LHCN-M2 (cell line): ENCODE data around the gene CSNK1D. TPM values are rescaled to one million over a fixed set of nuclear protein-coding genes. Genes with fewer than 3 reads are reported as not detected.

Experiments
- DNase-seq: peaks from one replicate; pipeline ENCODE4 v3.0.0-alpha.2; 2012; ENCODE audit warnings: low read depth
- total RNA-seq: library from RNA; depleted of rRNA; stranded (reverse); fragments of >200 nt; gene quantifications from 2 replicates; pipeline ENCODE4 v1.2.3, GENCODE V29; 2014

CSNK1D gene
- total RNA-seq, 1 experiment from 2014 or later, result 51.3 TPM

DNA sequence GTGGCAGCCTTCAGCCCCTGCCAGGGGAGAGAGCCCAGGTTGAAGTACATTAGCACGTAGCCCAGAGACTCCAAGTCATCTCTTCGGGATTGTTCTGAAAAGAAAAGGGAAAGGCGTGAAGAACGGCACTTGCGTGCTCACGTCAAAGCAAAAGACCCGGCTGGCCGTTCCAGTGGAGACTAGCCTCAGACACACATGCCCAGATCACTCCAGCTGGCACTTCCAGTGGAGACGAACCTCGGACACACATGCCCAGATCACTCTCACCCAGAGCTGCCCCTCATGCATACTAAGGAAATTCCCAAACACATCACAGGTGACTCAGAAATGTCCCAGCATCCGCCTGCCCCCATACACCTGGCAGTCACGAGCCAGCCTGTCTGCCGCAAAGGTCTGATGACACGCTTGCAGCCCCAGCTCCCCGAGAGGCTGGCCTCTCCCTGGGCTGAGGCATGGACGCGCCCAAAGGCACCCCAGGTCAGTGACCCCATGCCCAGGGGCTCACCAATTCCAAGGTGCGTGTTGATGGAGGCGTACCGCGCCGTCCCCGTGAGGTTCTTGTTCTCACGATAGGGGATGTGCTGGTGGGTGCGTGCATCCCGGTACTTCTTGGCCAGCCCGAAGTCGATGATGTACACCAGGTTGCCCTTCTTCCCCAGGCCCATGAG, 20.9 kb downstream of the CSNK1D start:
- DNase-seq, result no peak

DNA sequence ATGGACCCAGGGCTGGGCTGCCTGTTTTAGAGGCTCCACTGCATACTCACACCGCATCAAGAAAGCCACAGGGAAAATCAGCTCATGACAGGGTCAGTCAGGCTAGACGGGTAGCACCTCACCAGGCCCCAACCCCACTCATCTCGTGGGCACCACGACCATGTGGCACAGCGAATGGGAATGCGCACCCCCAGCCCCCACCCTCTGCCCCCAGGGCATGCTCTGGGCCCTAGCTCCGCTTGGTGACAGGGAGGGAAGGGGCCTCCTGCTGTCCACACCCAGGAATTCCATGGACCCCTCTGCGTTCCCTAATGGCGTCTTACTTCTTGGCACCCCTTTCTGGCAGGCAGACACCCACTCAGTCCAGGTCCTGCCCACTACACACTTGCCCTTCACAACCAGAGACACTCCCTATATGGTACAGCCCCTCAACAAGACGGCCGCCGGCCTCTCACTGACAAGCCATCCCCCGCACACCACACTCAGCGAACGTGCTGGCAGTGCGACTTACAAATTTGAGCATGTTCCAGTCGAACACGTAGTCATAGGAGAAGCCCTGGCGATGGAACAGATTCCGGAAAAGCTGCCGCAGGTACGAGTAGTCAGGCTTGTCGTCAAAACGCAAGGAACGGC, 22.5 kb downstream of the CSNK1D start:
- no peak for DNase-seq

DNA sequence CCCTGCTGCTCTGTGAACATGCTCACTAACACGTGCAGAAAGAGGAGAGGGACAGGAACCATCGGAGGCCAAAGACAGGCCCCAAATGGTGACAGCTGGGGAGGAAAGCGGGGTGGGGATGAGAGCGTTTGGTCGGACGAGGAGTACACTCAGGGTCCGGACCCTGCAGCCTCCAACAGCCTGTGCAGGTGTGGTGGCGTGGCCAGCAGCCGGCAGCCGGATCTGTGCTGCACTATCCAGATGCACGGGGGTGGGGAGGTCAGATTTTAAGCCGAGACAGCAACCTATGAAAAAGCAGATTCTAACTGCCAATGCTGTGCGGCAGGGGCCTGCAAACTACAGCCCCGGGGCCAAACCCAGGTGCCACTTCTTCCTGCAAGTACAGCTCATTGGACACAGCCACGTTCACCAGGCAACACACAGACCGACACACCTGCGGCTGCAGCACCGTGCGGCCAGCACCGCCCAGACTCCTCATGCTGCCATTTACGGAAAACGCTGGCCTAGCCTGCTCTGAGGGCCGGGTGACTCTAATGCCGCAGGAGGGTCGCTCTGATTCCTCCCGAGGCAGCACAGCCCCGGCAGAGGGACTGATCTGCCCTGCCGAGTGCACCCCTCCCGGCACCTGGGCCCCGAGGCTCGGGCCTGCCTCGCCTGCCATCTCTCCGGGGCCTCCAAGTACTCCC, 23.5 kb downstream of the CSNK1D start:
- DNase-seq, result no peak

DNA sequence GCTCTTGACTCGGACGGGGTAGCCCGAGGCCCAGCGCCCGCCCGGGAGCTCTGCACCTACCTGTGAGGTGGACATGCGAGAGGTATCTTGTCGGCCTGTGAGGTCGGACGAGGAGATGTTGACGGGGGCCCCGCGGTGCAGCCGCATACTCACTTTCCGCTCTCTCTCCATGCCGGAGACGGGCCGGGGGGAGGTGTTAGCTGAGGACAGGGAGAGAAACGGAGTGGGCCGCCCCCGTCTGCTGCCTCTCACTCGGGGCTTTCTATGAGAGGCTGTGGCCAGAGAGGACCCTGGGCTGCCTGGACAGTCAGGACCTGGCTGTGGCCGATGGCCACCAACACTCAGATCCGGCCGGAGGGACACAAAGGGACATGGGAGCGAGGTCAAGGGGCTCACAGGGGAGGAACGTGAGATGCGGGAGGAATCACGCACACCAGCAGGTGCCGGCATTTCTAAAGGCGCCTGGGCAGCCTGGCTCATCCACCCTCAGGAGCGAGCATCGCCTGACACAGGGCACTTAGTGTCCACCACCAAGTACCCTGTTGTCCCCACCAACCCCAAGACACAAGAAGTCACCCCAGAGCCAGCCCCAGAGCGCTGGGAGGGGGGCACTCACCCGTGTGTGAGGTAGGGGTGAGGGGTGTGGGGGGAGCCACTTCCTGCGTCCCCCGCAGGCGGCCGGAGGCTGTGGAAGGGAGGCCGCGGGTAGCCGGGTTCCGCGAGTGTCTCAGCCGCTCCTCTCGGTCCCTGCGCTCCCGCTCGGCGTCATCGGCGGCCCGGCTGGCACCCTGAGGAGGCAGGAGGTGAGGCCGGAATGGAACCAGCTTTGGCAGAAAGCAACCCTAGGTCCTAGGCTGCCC, 24.5 kb downstream of the CSNK1D start:
- no peak for DNase-seq

DNA sequence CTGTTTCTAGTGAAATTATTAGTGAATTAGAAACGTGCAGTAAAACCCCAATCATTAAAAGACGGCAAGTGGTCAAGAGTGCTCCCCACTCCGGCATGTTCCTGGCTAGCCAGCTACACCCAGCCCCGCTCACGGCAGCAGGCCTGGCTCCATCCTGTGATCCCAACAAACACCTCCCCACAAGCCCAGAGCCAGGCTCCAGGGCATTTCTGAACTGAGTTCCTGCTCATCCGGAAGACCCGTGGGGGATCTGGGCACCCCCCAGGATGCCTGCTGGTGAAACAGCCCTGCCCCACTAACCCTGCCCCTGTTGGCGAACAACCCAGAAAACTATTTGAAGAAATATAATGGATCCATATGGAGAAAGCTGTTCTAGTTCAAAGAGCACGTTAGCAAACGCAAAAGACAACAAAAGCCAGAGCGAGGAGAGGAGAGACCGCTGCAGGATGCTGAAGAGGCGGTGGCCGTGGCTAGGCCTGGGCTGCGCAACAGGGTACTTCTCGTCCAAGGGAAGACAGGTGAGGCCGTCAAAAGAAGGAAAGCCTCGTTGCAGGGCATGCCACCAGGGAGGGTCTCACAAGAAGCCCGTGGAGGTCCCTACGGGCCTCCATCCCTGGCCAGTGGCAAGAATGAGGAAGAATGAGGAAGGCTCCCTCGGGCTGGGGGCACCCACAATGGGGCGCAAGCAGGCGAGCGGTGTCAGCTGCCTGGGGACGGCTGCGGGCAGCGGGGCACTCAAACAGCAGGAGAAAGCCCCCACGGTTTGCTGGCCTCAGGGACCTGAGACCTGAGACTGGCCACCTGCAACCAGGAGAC, 25.4 kb downstream of the CSNK1D start:
- DNase-seq, result no peak

DNA sequence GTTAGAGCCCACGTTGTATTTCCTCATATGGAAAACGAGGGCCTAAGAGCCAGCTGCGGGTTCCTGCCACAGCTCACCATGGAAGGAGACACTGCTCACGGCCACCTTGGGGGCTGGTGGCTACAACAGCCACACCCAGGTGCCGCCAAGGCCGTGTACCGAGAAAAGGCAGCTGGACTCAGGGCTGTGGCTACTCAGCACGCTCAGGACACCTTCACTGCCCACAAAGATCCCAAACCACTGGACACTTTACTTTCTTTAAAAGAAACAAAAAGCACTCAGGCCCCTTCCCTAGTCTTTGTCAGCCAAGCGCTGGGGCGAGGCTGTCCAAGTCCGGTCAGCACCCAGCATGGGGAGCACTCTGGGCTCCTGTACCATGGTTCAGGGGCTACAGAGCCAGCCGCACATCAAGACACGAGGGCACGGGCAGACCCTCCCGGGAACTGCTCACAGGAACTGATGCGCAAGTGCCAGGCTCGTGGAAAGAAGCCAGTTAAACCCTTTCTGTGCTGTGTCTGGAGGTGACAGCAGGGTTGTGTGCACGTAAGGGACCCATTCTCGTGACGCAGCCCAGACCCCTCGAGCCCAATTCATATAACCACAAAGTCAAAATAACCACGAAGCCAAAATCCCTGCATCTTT, 26.2 kb downstream of the CSNK1D start:
- no peak for DNase-seq

DNA sequence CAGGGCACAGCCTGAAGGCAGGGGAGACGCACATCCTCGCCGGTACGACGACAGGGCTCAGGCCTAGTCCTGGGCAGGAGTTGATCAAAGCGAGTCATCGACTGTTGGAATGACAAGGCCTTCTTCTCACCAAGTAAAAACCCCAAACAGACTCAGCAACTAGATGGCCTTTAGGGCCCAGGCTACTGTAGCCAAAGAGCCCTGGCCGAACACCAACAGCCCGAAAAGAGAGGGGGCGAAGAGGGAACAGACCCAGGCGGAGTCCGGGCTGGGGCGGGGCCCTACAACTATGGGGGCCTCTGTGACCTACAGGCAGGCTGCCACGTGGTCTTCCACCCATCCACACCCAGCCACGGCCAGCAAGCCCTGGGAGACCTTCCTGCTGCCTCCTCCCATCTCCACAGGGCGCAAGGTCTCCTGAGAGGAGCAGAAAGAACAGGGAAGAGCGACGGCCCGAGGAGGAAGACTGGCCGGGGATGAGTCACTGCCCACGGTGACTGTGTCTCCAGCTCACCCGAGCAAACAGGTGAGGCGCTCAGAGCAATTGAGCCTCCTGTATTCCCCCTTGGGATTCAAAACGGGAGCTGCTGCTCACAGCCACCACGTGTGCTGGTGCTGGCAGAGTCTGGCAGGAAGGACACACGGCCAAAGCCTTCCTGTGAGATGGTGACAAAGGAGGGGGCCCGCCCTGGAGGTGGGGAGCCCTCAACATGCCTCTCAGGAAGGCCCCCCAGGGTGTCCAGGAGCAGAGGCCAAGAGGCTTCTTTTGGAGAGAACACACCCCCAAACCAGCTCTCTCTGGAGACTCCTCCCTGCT, 26.9 kb downstream of the CSNK1D start:
- peak; percentile 87 for DNase-seq

DNA sequence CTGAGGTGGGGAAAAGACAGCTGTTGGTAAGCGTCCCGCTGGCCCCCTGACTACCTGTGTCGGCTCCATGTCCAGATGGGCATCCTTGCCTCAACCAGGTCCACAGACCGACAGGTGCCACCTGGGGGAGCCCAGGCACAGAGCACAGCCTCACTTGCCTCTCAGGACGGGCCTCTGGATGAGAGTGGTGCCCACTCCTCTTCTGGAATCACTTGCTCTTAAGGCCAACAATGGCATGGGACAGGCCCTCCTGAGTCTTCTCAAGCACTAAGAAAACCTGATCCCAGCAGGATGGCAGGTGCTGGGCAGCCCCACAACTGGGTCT, 27.5 kb downstream of the CSNK1D start:
- DNase-seq, result no peak

DNA sequence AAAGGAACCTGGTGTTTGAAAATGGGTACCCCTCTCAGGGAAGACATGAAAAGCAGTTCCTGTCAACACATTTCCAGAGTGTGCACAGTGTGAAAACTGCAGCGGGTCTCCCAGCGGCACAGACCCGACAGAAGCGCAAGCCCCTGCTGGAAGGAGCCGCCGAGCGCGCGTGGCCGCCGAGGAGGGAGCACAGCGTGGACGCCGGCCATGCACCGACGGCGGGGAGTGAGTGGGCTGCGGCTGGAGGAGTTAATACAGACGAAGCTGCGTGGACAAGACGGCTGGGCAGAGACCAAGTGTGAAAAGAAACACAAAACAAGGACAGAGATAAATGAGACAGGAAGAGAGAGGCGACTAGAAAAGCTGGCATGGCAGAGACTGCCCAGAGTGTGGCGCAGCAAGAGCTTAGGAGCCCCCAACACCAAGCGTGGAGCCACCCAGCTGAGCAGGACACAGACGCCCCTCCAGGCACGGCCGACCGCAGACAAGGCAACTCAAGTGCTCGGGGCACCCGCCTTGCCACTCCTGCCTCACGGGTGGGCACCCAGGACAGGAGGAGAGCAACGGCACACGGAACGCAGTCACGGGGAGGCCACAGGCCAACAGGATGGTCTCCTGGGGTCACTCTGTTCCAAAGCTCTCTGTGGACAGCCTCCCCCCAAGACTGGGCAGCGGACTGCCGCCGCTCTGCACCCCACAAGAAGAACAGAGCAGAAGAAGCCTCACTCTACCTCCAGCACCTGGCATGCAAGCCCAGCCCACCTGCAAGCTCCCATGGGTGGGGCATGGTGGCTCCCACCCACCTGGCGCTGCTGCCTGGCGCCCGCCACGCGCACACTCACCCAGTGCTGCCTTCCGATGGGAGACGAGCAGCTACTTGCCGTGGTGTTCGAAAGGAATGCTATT, 28.1 kb downstream of the CSNK1D start:
- DNase-seq, result no peak

DNA sequence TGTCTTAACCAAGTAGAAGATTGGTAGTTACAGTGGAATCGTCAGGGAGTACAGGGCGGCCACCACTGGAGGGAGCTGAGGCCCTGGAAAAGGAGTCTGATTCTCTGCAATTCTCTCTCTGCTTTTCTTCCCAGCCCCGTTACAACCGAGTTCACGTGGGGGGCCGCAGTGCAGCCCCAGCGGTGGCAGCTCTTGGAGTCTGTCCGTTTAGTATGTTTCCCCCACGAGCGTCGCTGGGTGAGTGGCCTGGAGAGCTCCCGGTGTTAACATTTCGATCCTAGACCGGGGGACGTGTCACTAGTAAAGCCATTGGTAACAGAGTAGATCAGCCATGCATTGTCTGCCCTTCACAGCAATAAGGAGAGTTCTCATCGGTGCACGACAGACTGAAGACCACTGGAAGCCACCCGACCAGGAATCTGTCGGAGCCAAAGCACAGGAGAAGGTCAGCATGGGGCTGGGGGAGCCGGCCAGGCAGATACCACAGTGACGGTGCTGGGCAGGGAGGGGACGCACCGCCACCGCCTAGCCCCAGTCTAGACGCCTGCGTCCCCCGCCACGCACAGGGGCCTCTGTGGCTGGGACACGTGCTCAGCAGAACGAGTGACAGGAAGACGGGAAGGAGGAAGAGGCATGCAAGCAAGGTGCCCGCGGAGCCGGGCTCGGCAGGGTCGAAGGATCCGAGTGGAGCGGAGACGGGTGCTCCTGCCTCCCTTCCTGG, 28.9 kb downstream of the CSNK1D start:
- DNase-seq, result no peak

DNA sequence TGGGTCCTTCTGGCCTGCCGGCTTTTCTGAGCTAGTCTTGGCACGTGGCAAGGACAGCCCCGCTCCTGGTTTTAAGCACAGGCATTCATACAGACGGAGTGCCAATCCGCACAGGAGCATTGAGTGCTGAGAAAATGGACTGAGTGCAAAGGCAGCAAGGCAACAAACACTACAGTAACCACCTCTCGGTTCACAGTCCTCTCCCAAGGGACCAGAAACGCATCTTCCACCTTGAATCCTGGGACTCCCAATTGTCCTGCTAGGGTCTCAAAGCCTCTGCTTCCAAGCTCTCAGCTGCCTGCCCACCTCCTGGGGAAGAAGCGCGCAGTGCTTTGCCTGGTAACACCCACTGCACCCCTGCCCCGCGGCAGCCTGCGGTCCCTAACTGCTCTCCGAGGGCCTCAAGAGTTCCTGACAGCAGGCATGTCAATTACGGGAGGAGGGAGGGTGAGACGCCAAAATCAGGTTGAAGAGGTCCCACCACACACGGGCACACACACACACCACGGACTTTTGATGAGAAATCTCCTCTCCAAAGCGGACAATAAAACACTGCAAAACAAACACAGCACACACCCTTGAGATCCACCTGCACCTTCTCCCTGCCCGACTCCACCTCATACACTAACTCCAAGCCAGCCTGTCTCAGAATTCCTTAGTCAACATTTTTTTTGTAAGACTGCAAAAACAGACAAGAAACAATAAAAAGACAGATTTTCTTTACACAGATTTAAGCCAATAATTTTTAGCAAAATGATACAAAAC, 29.7 kb downstream of the CSNK1D start:
- peak; percentile 45 for DNase-seq

DNA sequence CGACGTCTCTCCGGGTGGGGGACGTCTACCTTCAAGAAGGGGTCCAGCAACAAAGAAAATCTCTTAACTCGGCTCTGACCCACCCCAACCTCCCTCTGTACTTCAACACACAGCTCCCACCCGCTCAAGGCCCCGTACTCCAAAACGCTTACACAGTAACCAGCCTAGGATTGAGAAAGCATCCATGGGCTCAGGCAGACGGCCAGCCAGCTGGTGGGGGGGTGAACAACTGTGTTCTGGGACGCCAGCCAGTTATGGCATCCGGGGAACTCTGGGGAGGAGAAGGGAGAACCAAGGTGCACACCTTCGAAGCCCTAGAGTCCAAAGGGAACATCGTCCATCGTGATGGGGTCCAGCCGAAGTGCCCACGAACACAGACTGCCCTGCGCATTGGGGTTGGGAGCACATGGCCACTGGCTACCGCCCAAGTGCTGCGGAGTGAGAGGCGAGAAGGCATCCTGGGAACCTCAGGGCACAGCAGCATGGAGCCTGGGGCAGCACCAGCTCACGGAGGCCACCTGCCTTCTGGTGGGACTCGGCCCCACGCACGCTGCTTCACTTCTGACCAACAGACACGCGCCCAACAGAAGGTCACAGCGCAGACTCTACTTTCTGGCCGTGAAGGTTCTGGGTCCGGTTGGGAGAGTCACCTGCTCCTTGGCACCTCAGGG, 30.4 kb downstream of the CSNK1D start:
- peak; percentile 86 for DNase-seq

DNA sequence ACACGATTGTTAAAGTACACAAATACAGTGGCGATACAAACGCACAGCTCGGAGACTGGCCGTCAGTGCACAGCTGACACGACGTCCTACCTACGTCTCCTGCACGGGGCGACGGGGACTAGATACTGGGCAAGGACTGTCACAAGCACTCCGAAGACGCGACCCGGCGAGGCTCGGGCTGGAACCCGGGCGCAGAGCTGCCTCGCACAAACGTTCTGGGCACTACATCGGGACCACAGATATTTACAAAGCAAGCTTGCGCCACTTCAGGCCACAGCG, 30.9 kb downstream of the CSNK1D start:
- no peak for DNase-seq

DNA sequence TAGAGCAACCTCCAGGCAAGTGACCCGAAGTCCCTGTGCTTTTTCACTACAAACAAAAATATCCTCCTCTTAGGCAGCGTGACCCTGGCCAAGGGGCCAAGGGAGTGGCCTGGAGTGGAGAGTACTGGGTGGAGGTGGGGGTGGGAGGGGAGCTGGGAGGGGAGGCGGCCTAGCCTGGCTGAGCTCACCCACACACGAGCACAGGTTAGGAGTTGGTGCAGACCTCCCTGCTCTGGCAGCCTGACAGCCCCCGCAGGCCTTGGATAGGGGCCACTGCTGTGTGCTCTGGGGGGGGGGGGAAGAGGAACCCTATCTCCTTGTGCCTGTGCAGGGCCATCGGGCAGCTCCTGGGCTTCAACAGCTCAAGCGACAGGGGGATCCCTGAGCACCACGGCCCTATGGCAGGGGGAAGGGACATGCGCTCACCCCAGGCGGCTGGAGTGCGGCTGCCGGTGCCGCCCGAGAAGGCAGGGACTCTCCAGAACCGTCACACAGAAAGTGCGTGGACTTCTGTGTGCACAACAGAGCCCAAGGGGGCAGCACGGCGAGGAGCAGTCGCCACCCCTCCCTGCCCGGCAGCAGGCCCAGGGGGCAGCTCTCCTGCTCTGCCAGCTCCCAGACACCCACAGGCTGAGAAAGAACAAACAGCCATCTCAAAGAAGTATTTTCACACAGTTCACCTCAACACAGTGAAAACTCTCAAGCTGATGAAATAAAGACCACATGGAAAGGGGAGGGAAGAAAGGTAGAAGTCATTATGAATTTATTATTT, 31.4 kb downstream of the CSNK1D start:
- DNase-seq, result peak; percentile 46

DNA sequence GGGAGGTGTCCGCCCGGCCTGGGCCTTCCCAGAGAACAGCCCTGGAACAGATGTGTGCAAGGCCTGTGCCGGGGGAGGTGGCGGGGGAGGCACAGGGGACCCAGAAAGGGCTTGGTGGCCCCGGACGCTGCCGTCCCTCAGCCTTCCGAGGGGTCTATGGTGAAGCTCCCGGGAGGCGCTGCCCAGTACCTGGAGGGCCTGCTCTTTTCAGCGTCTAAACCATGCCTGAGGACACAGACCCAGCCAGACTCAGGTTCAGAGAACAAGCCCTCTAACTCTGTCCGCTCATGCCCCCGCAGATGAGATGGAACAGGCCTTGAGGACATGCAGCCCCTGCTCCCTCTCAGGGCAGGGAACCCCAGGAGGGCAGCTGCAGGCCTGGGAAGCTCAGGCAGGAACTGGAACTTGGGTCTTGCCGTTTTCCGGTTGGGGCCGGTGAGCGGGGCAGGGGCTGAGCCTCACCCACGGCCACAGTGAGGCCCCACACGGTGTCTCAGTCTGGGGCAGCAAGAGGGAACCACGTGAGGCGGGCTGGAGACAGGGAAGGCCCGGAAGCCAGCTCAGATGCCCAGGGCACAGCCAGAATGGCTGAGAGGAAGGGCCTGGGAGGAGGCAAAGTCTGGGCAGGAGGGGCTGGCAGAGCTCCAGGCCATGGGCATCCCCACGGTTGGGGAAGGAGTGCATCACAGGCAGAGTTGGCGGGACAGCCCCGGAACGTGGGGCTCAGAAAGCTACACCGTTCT, 32.1 kb downstream of the CSNK1D start:
- peak; percentile 88 for DNase-seq
